HG02943 (cell line): ENCODE measurements around the gene CEP95.
A peak's percentile ranks its signal among the peaks of the same experiment; 100 is the strongest.
"Not testable (repeated sequence)": the region's sequence is repeated elsewhere in the genome, so short reads cannot be mapped to it uniquely, and the experiment has no call there.

Experiments used
- ATAC-seq: cut with Tn5 transposase; IDR thresholded peaks from one replicate; pipeline ENCODE4 v1.9.1; 2021; ENCODE audit warnings: mild to moderate bottlenecking, low read depth, moderate library complexity; ENCODE audit not compliant: unreplicated experiment

CEP95 gene, protein sequence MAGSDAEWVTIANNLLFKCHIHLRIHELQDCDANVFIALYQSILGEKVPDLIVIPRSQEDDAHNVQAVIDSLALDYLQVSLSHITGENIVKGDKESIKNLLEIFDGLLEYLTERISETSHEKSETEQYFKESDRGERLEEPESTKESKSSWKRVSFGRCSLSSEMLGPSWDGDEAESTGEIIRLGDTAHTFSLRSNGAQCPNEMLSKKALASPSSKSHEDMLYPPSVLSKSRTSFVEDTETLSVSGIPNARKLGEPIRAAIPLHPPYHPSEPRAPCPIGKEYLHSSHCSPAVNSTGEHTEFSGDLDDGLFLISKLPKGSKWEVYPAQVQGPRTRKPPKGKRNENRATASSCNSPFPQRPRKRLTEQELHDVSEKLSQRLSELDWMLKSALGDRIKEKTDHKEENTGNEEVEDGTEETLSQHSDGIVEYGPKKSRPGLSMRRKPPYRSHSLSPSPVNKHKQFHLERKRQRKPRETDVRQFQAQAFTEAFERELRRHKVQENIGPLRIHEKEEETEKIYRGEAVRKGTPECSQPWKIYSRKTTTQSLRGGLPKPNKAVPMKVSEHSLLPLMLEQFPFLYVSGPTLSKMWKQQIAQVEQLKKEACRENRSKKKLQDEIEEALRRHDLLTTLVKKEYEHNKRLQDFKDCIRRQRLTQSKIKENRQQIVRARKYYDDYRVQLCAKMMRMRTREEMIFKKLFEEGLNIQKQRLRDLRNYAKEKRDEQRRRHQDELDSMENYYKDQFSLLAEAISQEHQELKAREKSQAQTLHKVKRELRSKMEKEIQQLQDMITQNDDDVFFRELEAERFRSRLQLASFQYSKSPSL

DNA sequence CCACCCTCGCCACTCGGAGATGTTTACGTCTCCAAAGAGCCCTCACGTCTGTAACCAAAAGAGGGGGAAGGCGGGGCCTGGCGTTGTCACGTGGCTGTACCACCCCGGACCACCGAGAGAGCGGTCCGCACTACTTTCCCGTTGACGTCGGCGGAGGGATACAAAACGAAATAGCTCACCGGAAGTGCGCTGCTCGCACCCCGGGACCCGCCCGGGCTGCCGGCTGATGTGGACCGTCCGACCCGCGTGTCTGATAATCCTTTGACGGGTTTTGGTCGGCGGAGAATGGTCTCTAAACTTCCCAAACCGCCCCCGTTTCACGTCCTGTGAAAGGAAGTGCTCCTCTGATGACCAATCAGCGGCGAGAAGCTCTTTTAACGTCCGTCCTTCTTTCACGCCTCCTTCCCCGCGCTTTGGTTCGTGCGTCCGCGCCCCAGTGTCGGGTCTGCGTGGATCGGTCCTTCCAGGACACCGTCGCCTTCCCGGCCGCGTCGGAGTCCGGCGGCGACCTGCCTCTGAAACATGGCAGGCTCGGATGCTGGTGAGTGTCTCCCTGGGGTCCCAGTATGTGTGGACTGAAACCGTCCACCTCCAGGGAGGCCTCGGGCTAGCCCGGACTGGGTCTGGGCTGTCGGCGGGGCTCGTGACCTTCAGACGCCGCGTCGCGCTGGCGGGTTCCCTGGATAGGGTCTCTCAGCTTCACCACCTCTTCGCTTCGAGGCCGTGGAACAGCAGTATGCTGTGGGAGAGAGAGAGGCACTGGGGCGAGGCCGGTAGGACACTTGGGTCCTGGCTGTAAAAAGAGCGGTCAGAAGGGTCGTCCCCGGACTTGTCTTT is at the start of gene CEP95:
TSS of gene CEP95 (plus strand) at position 402 of the 837 bp plus-strand sequence. CDS start at position 523, 121 bp downstream.
- peak; percentile 57 for ATAC-seq

DNA sequence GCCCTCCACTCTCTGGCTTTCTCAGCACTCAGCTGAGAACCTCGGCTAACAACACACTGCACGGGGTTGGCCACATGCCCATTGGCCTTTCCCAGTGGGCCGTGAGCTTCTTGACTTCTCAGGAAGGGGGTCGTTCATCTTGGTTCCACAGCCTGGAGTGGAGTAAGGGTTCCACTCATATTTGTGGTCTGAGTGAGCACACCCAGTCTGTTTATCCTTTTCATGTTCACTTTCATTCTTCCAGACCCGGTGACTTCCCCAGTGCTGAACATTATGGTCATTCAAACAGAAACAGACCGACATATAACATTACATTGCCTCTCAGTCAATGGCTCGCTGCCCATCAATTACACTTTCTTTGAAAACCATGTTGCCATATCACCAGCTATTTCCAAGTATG is 49.6 kb upstream of the CEP95 start:
- ATAC-seq = no peak

- no peak for ATAC-seq
Measured at GRCh38 chr17:64458756-64459155, 48.0 kb upstream of the CEP95 start.

GRCh38 chr17:64459284-64459747 is 47.5 kb upstream of the CEP95 start:
- no peak for ATAC-seq

DNA sequence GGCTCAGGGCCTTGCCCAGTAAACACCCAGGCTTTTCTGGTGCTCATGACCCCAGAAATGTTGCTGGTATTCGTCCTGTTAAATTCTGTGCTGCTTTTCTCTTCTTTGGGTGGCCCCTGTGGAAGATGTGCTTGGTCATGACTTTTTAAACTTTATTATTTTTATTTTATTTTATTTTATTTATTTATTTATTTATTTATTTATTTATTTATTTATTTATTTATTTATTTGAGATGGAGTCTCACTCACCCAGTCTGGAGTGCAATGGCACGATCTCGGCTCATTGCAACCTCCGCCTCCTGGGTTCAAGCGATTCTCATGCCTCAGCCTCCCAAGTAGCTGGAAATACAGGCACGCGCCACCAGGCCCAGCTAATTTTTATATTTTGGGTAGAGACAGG is 47.0 kb upstream of the CEP95 start:
- ATAC-seq = not testable (repeated sequence)

- ATAC-seq = no peak
Measured at GRCh38 chr17:64460955-64461354, 45.8 kb upstream of the CEP95 start.

DNA sequence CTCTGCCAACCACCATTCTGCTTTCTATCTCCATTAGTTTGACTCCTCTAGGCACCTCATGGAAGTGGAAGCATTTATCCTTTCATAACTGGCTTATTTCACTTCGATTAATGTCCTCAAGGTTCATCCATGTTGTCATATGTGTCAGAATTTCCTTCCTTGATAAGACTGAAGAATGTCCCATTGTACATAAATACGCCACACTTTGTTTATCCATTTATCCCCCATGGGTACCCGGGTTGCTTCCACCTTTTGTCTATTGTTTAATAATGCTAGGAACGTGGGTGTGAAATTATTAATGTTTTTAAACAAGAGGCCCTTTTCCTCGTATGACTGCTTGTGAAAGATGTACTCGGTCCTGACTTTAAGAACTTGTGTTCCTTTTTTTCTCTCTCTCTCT is 45.0 kb upstream of the CEP95 start:
- no peak for ATAC-seq

GRCh38 chr17:64466019-64466735 is 40.6 kb upstream of the CEP95 start:
- ATAC-seq = no peak

- ATAC-seq = not testable (repeated sequence)
Measured at GRCh38 chr17:64466834-64467233, 39.9 kb upstream of the CEP95 start.

DNA sequence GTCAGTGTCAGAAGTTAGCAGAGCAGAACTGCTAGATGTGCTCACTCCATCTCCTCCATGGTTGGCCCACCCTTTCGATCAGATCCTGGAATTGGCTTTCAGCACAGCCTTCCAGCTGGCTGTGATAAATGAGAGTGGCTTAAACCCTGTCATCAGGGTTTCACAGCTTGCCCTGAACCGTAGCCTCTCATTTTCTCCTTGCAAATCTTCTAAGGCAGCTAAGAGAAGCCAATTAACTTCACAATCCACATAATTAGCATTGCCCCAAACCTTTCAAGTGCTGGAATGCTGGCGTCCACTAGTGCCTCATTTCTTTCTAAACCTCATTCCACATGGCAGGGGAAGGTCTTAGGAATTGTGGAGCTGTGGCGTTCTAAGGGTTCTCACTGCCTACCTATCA is 36.2 kb upstream of the CEP95 start:
- no peak for ATAC-seq

GRCh38 chr17:64471440-64471839 is 35.3 kb upstream of the CEP95 start:
- no peak for ATAC-seq

DNA sequence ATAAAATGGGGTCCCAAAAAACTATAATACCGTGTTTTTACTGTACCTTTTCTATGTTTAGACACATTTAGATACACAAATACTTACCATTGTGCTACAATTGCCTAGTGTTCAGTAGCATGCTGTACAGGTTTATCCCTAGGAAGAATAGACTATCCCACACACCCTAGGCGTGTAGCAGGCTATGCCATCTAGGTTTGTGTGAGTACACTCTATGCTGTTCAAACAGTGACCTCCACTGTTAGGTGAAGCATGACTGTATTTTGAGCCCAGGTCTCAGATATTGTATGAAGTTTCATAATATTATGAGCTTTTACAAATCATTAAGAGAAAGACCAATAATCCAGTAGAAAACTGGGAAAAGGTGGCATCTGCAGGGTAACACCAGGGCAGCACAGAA is 34.2 kb upstream of the CEP95 start:
- no peak for ATAC-seq

GRCh38 chr17:64477849-64478248 is 28.9 kb upstream of the CEP95 start:
- no peak for ATAC-seq

- no peak for ATAC-seq
Measured at GRCh38 chr17:64480951-64481350, 25.8 kb upstream of the CEP95 start.

DNA sequence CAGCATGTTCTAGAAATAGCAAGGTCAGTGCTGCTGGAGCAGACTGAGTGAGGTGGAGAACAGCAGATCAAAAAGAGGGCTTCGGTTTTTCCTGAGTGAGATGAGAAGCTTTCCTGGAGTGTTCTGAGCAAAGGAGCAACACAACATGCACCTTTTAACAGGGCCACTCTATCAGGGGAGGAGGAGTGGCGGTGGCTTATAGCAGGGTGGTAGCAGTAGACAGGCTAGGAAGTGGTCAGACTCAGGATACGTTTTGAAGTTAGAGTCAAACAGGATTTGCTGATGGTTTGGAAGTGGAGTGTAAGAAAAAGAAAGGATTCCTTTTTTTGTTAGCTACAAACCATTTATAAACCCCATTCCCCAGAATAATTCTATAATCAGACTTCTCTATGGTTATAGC is 22.4 kb upstream of the CEP95 start:
- no peak for ATAC-seq

DNA sequence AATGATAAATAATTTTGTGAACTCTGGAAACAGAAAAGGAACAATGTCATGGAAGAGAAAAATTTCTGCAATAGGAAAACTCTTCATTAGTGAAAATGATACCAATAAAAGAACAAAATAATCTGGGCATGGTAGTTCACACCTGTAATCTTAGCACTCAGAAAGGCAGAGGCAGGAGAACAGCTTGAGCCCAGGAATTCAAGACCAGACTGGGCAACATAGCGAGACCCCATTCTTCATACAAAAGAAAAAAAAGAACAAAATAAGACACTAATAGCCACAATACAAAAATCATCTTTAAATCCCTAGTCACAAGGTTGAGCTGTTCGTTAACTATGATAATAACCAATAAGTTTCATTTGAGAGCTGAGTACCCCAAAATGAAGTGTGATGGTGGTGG is 18.5 kb upstream of the CEP95 start:
- no peak for ATAC-seq

GRCh38 chr17:64491034-64491860 is 15.5 kb upstream of the CEP95 start:
- no peak for ATAC-seq

DNA sequence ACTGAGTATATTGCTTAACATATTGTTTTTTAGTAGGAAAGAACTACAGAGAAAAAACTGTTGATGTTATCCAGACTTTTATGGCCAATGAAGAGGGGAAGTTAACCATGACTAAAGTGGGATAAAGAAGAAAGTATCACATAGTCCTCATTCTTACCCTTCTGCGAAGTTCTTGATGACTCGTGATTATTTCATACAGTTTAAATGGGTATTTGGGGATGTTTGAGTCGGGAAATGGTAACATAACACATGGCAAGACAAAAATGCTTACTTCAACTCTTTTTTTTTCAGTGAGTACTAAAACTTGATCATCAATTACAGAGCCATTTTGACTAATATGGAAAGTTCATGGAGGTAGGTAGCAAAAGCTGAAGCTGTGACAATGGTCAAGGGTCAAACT is 14.8 kb upstream of the CEP95 start:
- ATAC-seq = no peak

DNA sequence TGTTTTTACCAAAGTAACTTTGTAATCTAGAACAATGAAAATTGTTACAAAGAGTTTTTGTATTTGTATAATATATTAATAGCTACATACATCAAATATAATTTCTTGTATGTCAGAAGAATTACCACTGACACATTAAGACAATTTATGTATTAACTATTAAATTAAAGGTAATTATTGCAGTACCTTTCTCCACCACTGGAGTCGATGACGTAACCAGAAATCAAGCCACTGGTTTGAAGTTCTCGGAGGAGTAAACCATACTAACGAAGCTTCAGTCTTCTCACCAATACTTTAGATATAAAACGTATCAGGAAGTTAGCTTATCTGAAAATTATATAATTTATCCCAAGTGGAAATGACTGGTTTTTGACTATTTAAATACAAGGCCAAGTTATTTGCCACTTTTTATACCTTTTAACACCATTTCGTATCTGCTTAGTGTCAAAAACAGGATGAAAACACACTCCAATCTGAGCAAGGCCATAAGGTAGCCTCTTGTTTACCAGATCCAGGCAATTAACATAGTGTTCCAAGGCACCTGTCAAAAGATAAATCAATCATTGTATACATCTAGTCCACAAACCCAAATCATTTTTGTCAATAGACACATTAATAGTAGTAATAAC is 14.2 kb upstream of the CEP95 start:
- ATAC-seq = no peak
